VCaP (cell line): Measurements from ENCODE around the gene AGBL1.

Source experiments
- H3K27ac ChIP-seq: fragments of 450-650 bp; 2 replicates; pipeline ENCODE4 v1.5.1; 2017
- TF ChIP-seq, protein P1 (sequence below): fragments of 450-650 bp; conservative IDR thresholded peaks from 2 replicates; pipeline ENCODE4 v1.5.1; 2017; ENCODE audit warnings: mild to moderate bottlenecking, moderate library complexity

The AGBL1 gene

DNA sequence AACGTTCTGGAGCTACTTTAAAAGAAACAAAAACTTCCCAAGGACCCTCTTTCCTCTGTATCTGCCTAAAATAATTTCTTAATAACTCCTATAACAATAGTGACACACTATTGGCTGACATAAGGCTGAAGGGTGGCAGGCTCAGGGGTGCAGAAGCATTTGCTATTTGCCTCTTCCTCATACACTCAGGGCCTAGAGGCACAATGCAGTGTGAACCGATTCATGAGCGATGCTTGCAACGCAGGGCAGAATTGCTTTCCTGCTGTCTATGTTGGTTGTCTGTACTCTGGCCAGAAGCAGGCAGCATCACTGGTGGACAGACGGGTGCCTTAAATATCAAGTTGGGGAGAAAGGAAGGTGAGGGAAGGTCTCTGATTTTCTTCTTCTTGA, 157.4 kb downstream of the AGBL1 start:
- no peak overlapping the region for H3K27ac ChIP-seq
- TF ChIP-seq, protein P1, sequence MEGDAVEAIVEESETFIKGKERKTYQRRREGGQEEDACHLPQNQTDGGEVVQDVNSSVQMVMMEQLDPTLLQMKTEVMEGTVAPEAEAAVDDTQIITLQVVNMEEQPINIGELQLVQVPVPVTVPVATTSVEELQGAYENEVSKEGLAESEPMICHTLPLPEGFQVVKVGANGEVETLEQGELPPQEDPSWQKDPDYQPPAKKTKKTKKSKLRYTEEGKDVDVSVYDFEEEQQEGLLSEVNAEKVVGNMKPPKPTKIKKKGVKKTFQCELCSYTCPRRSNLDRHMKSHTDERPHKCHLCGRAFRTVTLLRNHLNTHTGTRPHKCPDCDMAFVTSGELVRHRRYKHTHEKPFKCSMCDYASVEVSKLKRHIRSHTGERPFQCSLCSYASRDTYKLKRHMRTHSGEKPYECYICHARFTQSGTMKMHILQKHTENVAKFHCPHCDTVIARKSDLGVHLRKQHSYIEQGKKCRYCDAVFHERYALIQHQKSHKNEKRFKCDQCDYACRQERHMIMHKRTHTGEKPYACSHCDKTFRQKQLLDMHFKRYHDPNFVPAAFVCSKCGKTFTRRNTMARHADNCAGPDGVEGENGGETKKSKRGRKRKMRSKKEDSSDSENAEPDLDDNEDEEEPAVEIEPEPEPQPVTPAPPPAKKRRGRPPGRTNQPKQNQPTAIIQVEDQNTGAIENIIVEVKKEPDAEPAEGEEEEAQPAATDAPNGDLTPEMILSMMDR: no peak

DNA sequence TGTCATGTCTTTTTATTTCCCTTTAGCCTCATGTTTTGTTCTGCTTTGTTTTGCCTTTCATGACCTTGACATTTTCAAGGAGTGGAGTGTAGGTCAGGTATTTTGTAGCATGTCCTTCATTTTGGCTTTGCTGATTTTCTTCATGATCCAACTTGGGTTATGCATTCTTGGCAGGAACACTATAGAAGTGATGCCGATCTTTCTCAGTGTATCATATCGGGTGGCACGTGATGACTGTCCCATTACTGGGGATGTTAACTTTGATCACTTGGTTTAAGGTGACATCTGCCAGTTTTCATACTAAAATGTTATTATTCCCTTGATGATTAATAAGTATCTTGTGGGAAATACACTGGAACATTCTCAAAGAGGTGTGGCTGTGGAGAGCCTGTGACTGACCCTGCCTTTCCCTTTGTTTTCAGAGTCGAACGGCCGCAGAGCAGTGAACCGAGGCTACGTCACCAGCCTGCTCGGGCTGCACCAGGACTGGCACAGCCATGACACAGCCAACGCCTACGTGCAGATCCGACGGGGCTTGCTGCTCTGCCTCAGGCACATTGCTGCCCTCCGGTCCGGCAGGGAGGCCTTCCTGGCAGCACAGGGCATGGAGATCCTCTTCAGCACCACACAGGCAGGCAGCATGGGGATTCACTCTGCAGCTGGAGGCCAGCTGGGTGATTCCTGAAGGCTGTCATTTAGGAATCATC, 167.7 kb downstream of the AGBL1 start:
- no peak overlapping the region for H3K27ac ChIP-seq
- TF ChIP-seq, protein P1: no peak

DNA sequence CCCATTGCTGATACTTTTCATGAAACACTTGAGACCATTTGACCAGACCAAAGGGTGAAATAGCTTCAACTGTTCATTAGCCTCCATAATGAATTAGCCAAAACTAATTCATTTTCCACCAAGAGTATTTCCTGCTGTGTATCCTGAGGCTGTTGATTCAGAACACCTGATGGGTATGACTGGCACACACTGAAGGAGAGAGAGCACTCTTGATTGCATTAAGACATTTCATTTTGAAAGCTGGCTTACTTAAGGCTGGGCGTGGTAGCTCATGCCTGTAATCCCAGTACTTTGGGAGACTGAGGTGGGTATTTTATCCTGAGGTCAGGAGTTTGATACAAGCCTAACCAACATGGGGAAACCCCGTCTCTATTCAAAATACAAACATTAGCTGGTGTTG, 175.6 kb downstream of the AGBL1 start:
- no peak overlapping the region for H3K27ac ChIP-seq
- TF ChIP-seq, protein P1: no peak

DNA sequence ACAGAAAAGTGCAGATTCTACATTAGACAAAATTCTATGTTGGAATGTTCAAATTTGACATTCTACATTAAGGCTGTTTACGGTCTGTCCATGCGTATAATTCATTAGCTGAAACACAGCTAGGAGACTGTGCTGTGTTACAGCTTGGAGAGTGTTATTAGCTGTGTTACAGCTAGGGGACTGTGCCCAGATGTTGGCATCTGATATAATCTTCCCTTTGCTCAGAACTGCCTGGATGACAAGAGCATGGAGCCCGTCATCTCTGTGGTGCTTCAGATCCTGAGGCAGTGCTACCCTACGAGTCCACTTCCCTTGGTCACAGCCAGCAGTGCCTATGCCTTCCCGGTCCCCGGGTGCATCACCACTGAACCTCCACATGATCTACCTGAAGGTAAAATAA, 177.0 kb downstream of the AGBL1 start:
- TF ChIP-seq, protein P1: 0 out of 2 replicates have a peak, but pooled peaks have one; percentile 9
- no peak overlapping the region for H3K27ac ChIP-seq

DNA sequence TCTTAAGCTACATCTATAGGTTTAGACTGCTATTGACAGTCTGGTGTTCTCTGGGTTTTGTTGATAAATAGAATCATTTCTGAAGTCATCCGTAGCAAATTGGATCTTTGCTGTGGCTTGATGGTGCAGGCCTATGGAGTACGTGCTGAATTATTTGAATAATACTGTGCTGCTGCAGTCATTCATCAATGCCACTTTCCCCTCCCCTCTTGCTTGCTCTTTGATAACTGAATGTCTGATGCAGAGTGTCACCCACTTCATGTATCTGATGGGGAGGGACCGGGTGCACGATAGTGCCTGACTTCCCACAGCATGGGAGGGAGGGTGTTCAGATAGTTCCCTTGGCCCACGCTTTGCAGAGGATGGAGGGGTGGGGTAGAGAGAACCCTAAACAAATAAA, 179.9 kb downstream of the AGBL1 start:
- TF ChIP-seq, protein P1: no peak
- H3K27ac ChIP-seq: no peak overlapping the region

DNA sequence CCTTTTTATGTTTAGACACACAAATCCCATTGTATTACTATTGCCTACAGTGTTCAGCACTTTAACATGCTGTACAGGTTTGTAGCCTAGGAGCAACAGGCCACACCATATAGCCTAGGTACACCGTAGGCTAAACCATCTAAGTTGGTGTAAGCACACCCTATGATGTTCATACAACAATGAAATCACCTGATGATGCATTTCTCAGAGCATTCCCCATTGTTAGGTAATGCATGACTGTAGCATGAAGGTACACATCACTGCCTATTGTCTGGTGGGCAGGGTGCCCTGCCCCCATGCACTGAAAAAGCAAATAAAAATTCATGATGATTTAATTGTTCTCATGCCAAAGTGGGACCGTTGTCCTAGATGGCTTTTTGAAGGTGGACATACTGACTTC, 183.6 kb downstream of the AGBL1 start:
- TF ChIP-seq, protein P1: no peak
- H3K27ac ChIP-seq: no peak overlapping the region

DNA sequence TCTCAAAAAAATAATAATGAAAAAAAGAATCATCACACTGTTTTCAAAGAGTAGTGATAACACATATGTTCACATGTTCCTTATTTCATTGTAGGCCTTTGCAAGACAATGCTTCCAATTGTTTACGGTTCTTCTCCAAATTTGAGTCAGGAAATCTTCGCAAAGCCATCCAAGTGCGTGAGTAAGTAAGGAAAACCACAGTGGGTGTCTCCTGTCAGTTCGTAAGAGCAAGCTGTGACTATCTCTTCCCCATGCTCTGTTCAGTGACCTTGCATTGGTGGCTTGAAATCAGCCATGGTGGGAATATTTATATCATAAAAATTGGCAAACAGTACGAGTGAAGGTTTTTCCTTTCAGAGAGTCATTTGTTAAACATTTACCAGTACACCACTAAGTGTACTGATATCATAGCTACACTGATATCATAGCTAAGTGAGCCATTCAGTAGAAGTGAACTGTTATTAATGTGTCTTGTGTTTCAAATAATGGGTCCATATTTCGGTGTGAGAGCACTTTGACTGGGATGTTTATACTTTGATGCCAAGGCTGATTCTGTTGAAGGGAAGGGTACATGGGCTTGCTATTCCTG, 187.3 kb downstream of the AGBL1 start:
- TF ChIP-seq, protein P1: no peak
- H3K27ac ChIP-seq: no peak overlapping the region
